HEK293T (cell line): ENCODE data around the gene HTR7.

Experiments used
- ARNT ChIP-seq: fragments of 450-650 bp; IDR thresholded peaks from 2 replicates; pipeline ENCODE4 v1.6.1; 2017; ENCODE audit warnings: mild to moderate bottlenecking
- BHLHE40 ChIP-seq: fragments of 450-650 bp; IDR thresholded peaks from 2 replicates; pipeline ENCODE4 v1.6.1; 2016; ENCODE audit warnings: mild to moderate bottlenecking, moderate library complexity, borderline replicate concordance
- ELF4 ChIP-seq: fragments of 450-650 bp; IDR thresholded peaks from 2 replicates; pipeline ENCODE4 v1.6.1; 2017; ENCODE audit warnings: antibody characterized with exemption
- FOXK2 ChIP-seq: fragments of 450-650 bp; IDR thresholded peaks from 2 replicates; pipeline ENCODE4 v1.6.1; 2016; ENCODE audit warnings: mild to moderate bottlenecking
- FOXM1 ChIP-seq: fragments of 450-650 bp; IDR thresholded peaks from 2 replicates; pipeline ENCODE4 v1.6.1; 2017; ENCODE audit warnings: mild to moderate bottlenecking, borderline replicate concordance
- L3MBTL2 ChIP-seq: fragments of 450-650 bp; conservative IDR thresholded peaks from 2 replicates; pipeline ENCODE4 v1.6.1; 2016; ENCODE audit warnings: mild to moderate bottlenecking
- NFRKB ChIP-seq: fragments of 450-650 bp; IDR thresholded peaks from 2 replicates; pipeline ENCODE4 v1.6.1; 2016; ENCODE audit warnings: mild to moderate bottlenecking, moderate library complexity
- SP1 ChIP-seq: fragments of 450-650 bp; IDR thresholded peaks from 2 replicates; pipeline ENCODE4 v1.6.1; 2017
- SUZ12 ChIP-seq: fragments of 450-650 bp; IDR thresholded peaks from 2 replicates; pipeline ENCODE4 v1.6.1; 2016; ENCODE audit warnings: mild to moderate bottlenecking
- ZNF384 ChIP-seq: fragments of 450-650 bp; IDR thresholded peaks from 2 replicates; pipeline ENCODE4 v1.6.1; 2016

GRCh38 chr10:90775351-90776028 is 82.3 kb downstream of the HTR7 start:
- TF ChIP-seq NFRKB (no peak), FOXK2 (no peak), SUZ12 (no peak), ELF4 (no peak), SP1 (no peak), ARNT (no peak), BHLHE40 (no peak), L3MBTL2 (no peak), FOXM1 (no peak), ZNF384 (no peak)
